H1 (cell line): ENCODE data around the gene ISL2. TPM values are rescaled to one million over a fixed set of nuclear protein-coding genes. Genes with fewer than 3 reads are reported as not detected.
A peak's percentile ranks its signal among the peaks of the same experiment; 100 is the strongest.

ENCODE experiments used
- CTCF ChIA-PET: fragments of 300-600 bp; sonication (Branson Sonifier 250); formaldehyde crosslinking; loops from one replicate; lab custom pipeline; 2021; ENCODE audit not compliant: partially characterized antibody; lab: Charles Lee
- POLR2A ChIA-PET: fragments of 300-600 bp; sonication (Branson Sonifier 250); formaldehyde crosslinking; loops from one replicate; lab custom pipeline; 2021; ENCODE audit warnings: inconsistent platforms; ENCODE audit not compliant: partially characterized antibody; lab: Charles Lee
- DNase-seq, 2 experiments: peaks; one replicate each; pipeline versions ENCODE4 v3.0.0 to v3.0.0-alpha.2; 2010 to 2022; ENCODE audit warnings: low spot score in 2 of 2, low read depth in 1 of 2, mixed read lengths in 1 of 2
- FAIRE-seq: peaks from 2 replicates; lab custom pipeline; 2011; peaks lifted over from hg19 to GRCh38; lab: Jason Lieb, UNC
- H2AFZ ChIP-seq: 2 replicates; pipeline ENCODE4 v1.8.1; 2012; ENCODE audit warnings: low read length, inconsistent platforms
- H2AK5ac ChIP-seq: 2 replicates; pipeline ENCODE4 v1.6.1; 2013; ENCODE audit warnings: low read depth, low read length
- H2BK120ac ChIP-seq: replicated peaks from 2 replicates; pipeline ENCODE3; 2013; ENCODE audit warnings: low read depth, low read length, inconsistent platforms
- H2BK12ac ChIP-seq: 2 replicates; pipeline ENCODE4 v1.6.1; 2013; ENCODE audit warnings: low read depth, low read length
- H2BK15ac ChIP-seq: 2 replicates; pipeline ENCODE4 v1.6.1; 2013; ENCODE audit warnings: low read length
- H2BK20ac ChIP-seq: 2 replicates; pipeline ENCODE4 v1.6.1; 2013; ENCODE audit warnings: low read length
- H2BK5ac ChIP-seq: 2 replicates; pipeline ENCODE4 v1.6.1; 2013; ENCODE audit warnings: low read depth, low read length
- H3K14ac ChIP-seq: 2 replicates; pipeline ENCODE4 v1.6.1; 2013; ENCODE audit warnings: inconsistent platforms; ENCODE audit not compliant: insufficient read length
- H3K18ac ChIP-seq: 2 replicates; pipeline ENCODE4 v1.6.1; 2013; ENCODE audit warnings: low read length; ENCODE audit errors: extremely low read depth
- H3K23ac ChIP-seq: 2 replicates; pipeline ENCODE4 v1.6.1; 2013; ENCODE audit warnings: inconsistent platforms; ENCODE audit not compliant: insufficient read length
- H3K23me2 ChIP-seq: 2 replicates; pipeline ENCODE4 v1.6.1; 2013; ENCODE audit warnings: low read depth, low read length
- H3K27ac ChIP-seq: 2 replicates; pipeline ENCODE4 v1.6.1; 2011; ENCODE audit warnings: low read depth, low read length, inconsistent platforms
- H3K27me3 ChIP-seq, 4 experiments: replicated peaks in 1 of 4; 1 replicate in 1 of 4; 2 replicates in 3 of 4; pipeline versions ENCODE4 v1.6.1 to v1.8.1; 2011 to 2013; ENCODE audit warnings: low read length in 3 of 4, mild to moderate bottlenecking in 3 of 4, inconsistent platforms in 2 of 4, mixed read lengths in 2 of 4, moderate library complexity in 1 of 4; ENCODE audit not compliant: control insufficient read depth in 3 of 4, insufficient read depth in 3 of 4; ENCODE audit errors: extremely low read depth in 1 of 4
- H3K36me3 ChIP-seq, 4 experiments: 2 replicates each; pipeline versions ENCODE4 v1.6.1 to v1.8.1; 2011 to 2013; ENCODE audit warnings: mild to moderate bottlenecking in 4 of 4, low read length in 3 of 4, moderate library complexity in 2 of 4, control low read depth in 1 of 4, inconsistent platforms in 1 of 4; ENCODE audit not compliant: insufficient read depth in 4 of 4, control insufficient read depth in 2 of 4
- H3K4ac ChIP-seq: replicated peaks from 2 replicates; pipeline ENCODE3; 2013; ENCODE audit warnings: low read length, low read depth, mixed read lengths, inconsistent platforms; ENCODE audit not compliant: insufficient read length
- H3K4me1 ChIP-seq, 4 experiments: replicated peaks in 1 of 4; 1 replicate in 1 of 4; 2 replicates in 3 of 4; pipeline versions ENCODE4 v1.6.1 to v1.8.1; 2011 to 2013; ENCODE audit warnings: low read length in 3 of 4, inconsistent platforms in 2 of 4, mixed read lengths in 1 of 4; ENCODE audit not compliant: insufficient read depth in 4 of 4, control insufficient read depth in 3 of 4
- H3K4me2 ChIP-seq, 2 experiments: 2 replicates each; pipeline versions ENCODE4 v1.6.1 to v1.8.1; 2011 to 2013; ENCODE audit warnings: low read depth in 2 of 2, low read length in 2 of 2, control low read depth in 1 of 2, inconsistent platforms in 1 of 2, mild to moderate bottlenecking in 1 of 2; ENCODE audit not compliant: insufficient read depth in 1 of 2
- H3K4me3 ChIP-seq, 4 experiments: fragments of 200-600, 300-600 bp in 1 of 4; sonication (generic), shearing (Covaris generic), sonication (Bioruptor Twin) in 1 of 4; 2 replicates each; pipeline versions ENCODE4 v1.5.1 to v1.8.1; 2011 to 2016; ENCODE audit warnings: low read length in 4 of 4, low read depth in 3 of 4, control low read depth in 2 of 4, inconsistent platforms in 2 of 4, mild to moderate bottlenecking in 2 of 4, mixed read lengths in 1 of 4, moderate library complexity in 1 of 4; ENCODE audit not compliant: insufficient read depth in 2 of 4; ENCODE audit errors: extremely low read depth in 1 of 4
- H3K56ac ChIP-seq: replicated peaks from 2 replicates; pipeline ENCODE3; 2013; ENCODE audit warnings: low read depth, mild to moderate bottlenecking, mixed read lengths, low read length, inconsistent platforms; ENCODE audit not compliant: insufficient read length
- H3K79me1 ChIP-seq: 2 replicates; pipeline ENCODE4 v1.6.1; 2013; ENCODE audit warnings: low read depth, low read length, control low read depth
- H3K79me2 ChIP-seq, 2 experiments: 2 replicates each; pipeline versions ENCODE4 v1.6.1 to v1.8.1; 2012 to 2013; ENCODE audit warnings: low read length in 2 of 2, mild to moderate bottlenecking in 2 of 2, inconsistent platforms in 1 of 2; ENCODE audit not compliant: insufficient read depth in 2 of 2, control insufficient read depth in 1 of 2
- H3K9ac ChIP-seq, 4 experiments: replicated peaks in 1 of 4; 1 replicate in 1 of 4; 2 replicates in 3 of 4; pipeline versions ENCODE4 v1.6.1 to v1.8.1; 2011 to 2013; ENCODE audit warnings: low read depth in 3 of 4, low read length in 3 of 4, control low read depth in 2 of 4, mild to moderate bottlenecking in 2 of 4, moderate library complexity in 2 of 4, inconsistent platforms in 1 of 4; ENCODE audit errors: extremely low read depth in 1 of 4
- H3K9me3 ChIP-seq, 2 experiments: 2 replicates each; pipeline versions ENCODE4 v1.6.1 to v1.8.1; 2012 to 2013; ENCODE audit warnings: mild to moderate bottlenecking in 2 of 2, moderate library complexity in 2 of 2, control low read depth in 1 of 2, inconsistent platforms in 1 of 2, low read depth in 1 of 2, low read length in 1 of 2, mixed read lengths in 1 of 2; ENCODE audit not compliant: insufficient read depth in 2 of 2
- H4K20me1 ChIP-seq, 2 experiments: replicated peaks in 1 of 2; 2 replicates each; pipeline versions ENCODE3 to v1.8.1; 2011 to 2013; ENCODE audit warnings: inconsistent platforms in 2 of 2, low read length in 2 of 2, mild to moderate bottlenecking in 1 of 2; ENCODE audit not compliant: insufficient read depth in 2 of 2, control insufficient read depth in 1 of 2
- H4K5ac ChIP-seq: 2 replicates; pipeline ENCODE4 v1.6.1; 2013; ENCODE audit warnings: low read length, low read depth, mixed read lengths, inconsistent platforms; ENCODE audit not compliant: insufficient read length
- H4K8ac ChIP-seq: 2 replicates; pipeline ENCODE4 v1.8.0; 2013; ENCODE audit warnings: mild to moderate bottlenecking, moderate library complexity, low read length, inconsistent platforms; ENCODE audit not compliant: insufficient read depth; ENCODE audit errors: extremely low read depth
- H4K91ac ChIP-seq: replicated peaks from 2 replicates; pipeline ENCODE3; 2013; ENCODE audit warnings: low read length, mixed read lengths, inconsistent platforms; ENCODE audit not compliant: insufficient read length
- CHD2 ChIP-seq: IDR thresholded peaks from 2 replicates; pipeline ENCODE4 v1.6.1; 2012; ENCODE audit warnings: low read length, improper control_type of control experiment
- CREB1 ChIP-seq: IDR thresholded peaks from 2 replicates; pipeline ENCODE4 v1.6.1; 2012; ENCODE audit warnings: inconsistent platforms
- CTBP2 ChIP-seq: IDR thresholded peaks from 2 replicates; pipeline ENCODE4 v1.7.0; 2011; ENCODE audit warnings: borderline replicate concordance, mild to moderate bottlenecking, moderate library complexity, mixed read lengths, low read length; ENCODE audit not compliant: insufficient read depth, insufficient read length
- EGR1 ChIP-seq: IDR thresholded peaks from 2 replicates; pipeline ENCODE4 v1.6.1; 2011; ENCODE audit warnings: low read depth, low read length, borderline replicate concordance
- EZH2 ChIP-seq: fragments of 200-600 bp; sonication (generic); IDR thresholded peaks from 2 replicates; pipeline ENCODE4 v1.7.1; 2012; ENCODE audit warnings: low read depth, mild to moderate bottlenecking, moderate library complexity, low read length, inconsistent platforms; ENCODE audit not compliant: severe bottlenecking
- HDAC2 ChIP-seq, 2 experiments: fragments of 300-600 bp in 1 of 2; sonication (generic) in 1 of 2; IDR thresholded peaks; 2 replicates each; pipeline ENCODE4 v1.6.1; 2011 to 2012; ENCODE audit warnings: low read depth in 2 of 2, low read length in 2 of 2, mild to moderate bottlenecking in 2 of 2, moderate library complexity in 2 of 2, borderline replicate concordance in 1 of 2, inconsistent platforms in 1 of 2
- KDM1A ChIP-seq: fragments of 200-600, 300-600 bp; sonication (generic); IDR thresholded peaks from 2 replicates; pipeline ENCODE4 v1.7.1; 2016; ENCODE audit warnings: mild to moderate bottlenecking, low read length, borderline replicate concordance
- RAD21 ChIP-seq, 2 experiments: IDR thresholded peaks in 1 of 2; conservative IDR thresholded peaks in 1 of 2; 2 replicates each; pipeline ENCODE4 v1.6.1; 2011; ENCODE audit warnings: low read depth in 2 of 2, low read length in 2 of 2, improper control_type of control experiment in 1 of 2, inconsistent platforms in 1 of 2, mild to moderate bottlenecking in 1 of 2, moderate library complexity in 1 of 2
- RFX5 ChIP-seq: IDR thresholded peaks from 2 replicates; pipeline ENCODE4 v1.6.1; 2011; ENCODE audit warnings: low read depth, low read length, improper control_type of control experiment, borderline replicate concordance
- SAP30 ChIP-seq: fragments of 300-600 bp; sonication (generic); IDR thresholded peaks from 2 replicates; pipeline ENCODE4 v1.7.1; 2012; ENCODE audit warnings: low read length, moderate library complexity, mild to moderate bottlenecking, inconsistent platforms; ENCODE audit not compliant: insufficient read depth, insufficient replicate concordance
- SIX5 ChIP-seq: IDR thresholded peaks from 2 replicates; pipeline ENCODE4 v1.6.1; 2011; ENCODE audit warnings: mild to moderate bottlenecking, low read depth, low read length
- WGBS, 2 experiments: shearing (Covaris generic) in 1 of 2; methylation state at CpG; one replicate each; pipeline versions ENCODE4 v1.1.6 to v1.1.7; 2013 to 2015; ENCODE audit warnings: low lambda C conversion rate in 2 of 2, mixed read lengths in 2 of 2, inconsistent platforms in 1 of 2, low coverage in 1 of 2, missing lambda C conversion rate in 1 of 2; ENCODE audit not compliant: insufficient replicate concordance in 2 of 2, insufficient coverage in 1 of 2, insufficient read length in 1 of 2; ENCODE audit errors: extremely low coverage in 1 of 2, missing lambda C conversion rate in 1 of 2; 5-methylcytosine and 5-hydroxymethylcytosine counted together
- polyA plus RNA-seq, 7 experiments: library from polyadenylated mRNA; depleted of rRNA in 3 of 7; stranded (reverse) in 5 of 7; unstranded in 2 of 7; fragments of >200 nt in 5 of 7; fragments of 200-250 nt in 2 of 7; gene quantifications; 1 replicate in 5 of 7; 2 replicates in 1 of 7; 4 replicates in 1 of 7; pipeline versions ENCODE4 v1.2.1 to v1.2.3, GENCODE V29; 2011 to 2013; ENCODE audit warnings: missing spikeins in 2 of 7, mixed read lengths in 2 of 7
- total RNA-seq: library from RNA; stranded (reverse); fragmentation: NEBNext Ultra II Directional; extraction: Animal tissue kit (Norgen Biotek cat#: 25700); gene quantifications from 2 replicates; pipeline ENCODE4 v1.2.1, GENCODE V29; 2021
- TF ChIP-seq, protein P1 (sequence below): IDR thresholded peaks from 2 replicates; pipeline ENCODE4 v1.6.1; 2011; ENCODE audit warnings: low read length, improper control_type of control experiment

Gene ISL2
- total and polyA plus RNA-seq, 2 of the 8 experiments (the other 6 are each of a cell fraction or from before 2014, with no cell fraction given): 0.32 to 0.99 TPM

DNA sequence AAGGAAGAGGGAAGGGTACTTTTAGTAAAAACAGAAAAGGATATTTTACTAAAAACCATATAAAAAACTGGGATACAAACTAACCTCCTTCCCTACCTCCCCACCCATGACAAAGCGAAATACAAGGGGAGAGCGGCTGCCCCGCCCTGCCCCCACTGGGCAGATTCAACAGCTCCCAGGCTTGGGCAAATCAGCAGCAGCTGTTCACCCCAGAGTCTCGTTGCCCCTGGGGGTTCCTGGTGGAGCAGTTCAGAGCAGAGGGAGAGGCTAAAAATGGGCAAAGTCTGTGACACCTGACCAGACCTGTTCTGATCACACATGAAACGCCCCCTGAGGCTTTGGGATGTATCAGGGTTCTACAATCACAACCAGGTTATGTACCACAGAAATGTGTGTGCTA, 22.8 kb upstream of the ISL2 start:
- Histone ChIP-seq H2AFZ (no peak overlapping the region), H3K14ac (no peak overlapping the region), H3K4me2 (no peak overlapping the region), H2BK120ac (no peak overlapping the region), H4K91ac (no peak overlapping the region), H3K27ac (no peak overlapping the region), H3K9ac (no peak overlapping the region), H2BK20ac (no peak overlapping the region), H3K4me3 (no peak overlapping the region), H3K18ac (no peak overlapping the region), H3K4me1 (peaks cover 0 to 3% (median 0%) of the 10 kb centered on the region in 4 experiments; a peak in 1 of 7 replicates), H2BK15ac (no peak overlapping the region), H3K36me3 (no peaks in the 10 kb centered on the region), H4K20me1 (no peaks in the 10 kb centered on the region), H3K79me1 (no peaks in the 10 kb centered on the region; the same call in 1 of the 2 replicates), H3K27me3 (no peaks in the 10 kb centered on the region; a peak in 1 of 7 replicates), H3K9me3 (peaks cover 0 to 2% of the 10 kb centered on the region in 2 experiments; a peak in 1 of 4 replicates), H3K56ac (no peak overlapping the region), H2AK5ac (no peak overlapping the region), H3K4ac (peak overlapping the region; percentile 49), H3K23me2 (peaks cover 10% of the 10 kb centered on the region), H2BK12ac (no peak overlapping the region), H3K23ac (no peak overlapping the region), H4K5ac (no peak overlapping the region), H2BK5ac (no peak overlapping the region), H4K8ac (no peak overlapping the region), H3K79me2 (peaks cover 0 to 15% of the 10 kb centered on the region in 2 experiments; a peak in 2 of 4 replicates)
- FAIRE-seq: no peak
- CTCF ChIA-PET: interaction anchor here (0.5 to 1.7 kb wide), 6 partner anchors 16 to 122 kb away, joined by 3 to 7 read pairs (median 4); no protein-coding TSS in a partner anchor
- DNase-seq: no peak
- WGBS, 2 experiments: 76% methylated on average over 4 of the region's 5 CpGs; no CpG with 5 or more reads in 1 of the 2 experiments
- POLR2A ChIA-PET: interaction anchor here (1.1 to 2.1 kb wide), 2 partner anchors 21 to 23 kb away, joined by 3 to 8 read pairs; partner anchors contain the start of gene ISL2
- TF ChIP-seq EZH2 (no peak), CREB1 (no peak), CTBP2 (no peak), CHD2 (no peak), HDAC2 (IDR thresholded peaks at IDR 0.05; ENCODE audit: borderline replicate concordance in 1 of 2, low read depth in 2 of 2, low read length in 2 of 2) (no peak), RAD21 (IDR thresholded peaks at IDR 0.05 in 1 of 2, conservative IDR thresholded peaks at IDR 0.05 in 1 of 2; ENCODE audit: low read depth in 2 of 2, low read length in 2 of 2) (no peak), EGR1 (no peak), KDM1A (no peak), SAP30 (no peak), SIX5 (no peak), RFX5 (no peak)
- TF ChIP-seq, protein P1, sequence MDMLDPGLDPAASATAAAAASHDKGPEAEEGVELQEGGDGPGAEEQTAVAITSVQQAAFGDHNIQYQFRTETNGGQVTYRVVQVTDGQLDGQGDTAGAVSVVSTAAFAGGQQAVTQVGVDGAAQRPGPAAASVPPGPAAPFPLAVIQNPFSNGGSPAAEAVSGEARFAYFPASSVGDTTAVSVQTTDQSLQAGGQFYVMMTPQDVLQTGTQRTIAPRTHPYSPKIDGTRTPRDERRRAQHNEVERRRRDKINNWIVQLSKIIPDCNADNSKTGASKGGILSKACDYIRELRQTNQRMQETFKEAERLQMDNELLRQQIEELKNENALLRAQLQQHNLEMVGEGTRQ: no peak
